HEK293T (cell line): ENCODE results near the gene RRP1B.

Experiments
- FOXK2 ChIP-seq: fragments of 450-650 bp; IDR thresholded peaks from 2 replicates; pipeline ENCODE4 v1.6.1; 2016; ENCODE audit warnings: mild to moderate bottlenecking
- FOXM1 ChIP-seq: fragments of 450-650 bp; IDR thresholded peaks from 2 replicates; pipeline ENCODE4 v1.6.1; 2017; ENCODE audit warnings: mild to moderate bottlenecking, borderline replicate concordance
- HDGF ChIP-seq: fragments of 450-650 bp; IDR thresholded peaks from 2 replicates; pipeline ENCODE4 v1.6.1; 2017; ENCODE audit warnings: antibody characterized with exemption, borderline replicate concordance
- SP1 ChIP-seq: fragments of 450-650 bp; IDR thresholded peaks from 2 replicates; pipeline ENCODE4 v1.6.1; 2017
- SUZ12 ChIP-seq: fragments of 450-650 bp; IDR thresholded peaks from 2 replicates; pipeline ENCODE4 v1.6.1; 2016; ENCODE audit warnings: mild to moderate bottlenecking

GRCh38 chr21:43645136-43645891 lies 14.0 kb upstream of the RRP1B start:
- no peak for TF ChIP-seq FOXK2
- no peak for TF ChIP-seq FOXM1
- TF ChIP-seq SUZ12: no peak
- TF ChIP-seq SP1: no peak
- TF ChIP-seq HDGF: no peak
